ENCODE results near the gene EIF2B4.

The EIF2B4 gene

GRCh38 chr2:27350106-27350693 lies 19.9 kb downstream of the EIF2B4 start:
- no peak for DNase-seq (ENCODE audit: low spot score)
- POLR2A ChIA-PET (ENCODE audit: low non-redundant PET): no interaction called here
- CTCF ChIA-PET: no interaction called here
- peak overlapping the region; percentile 28; the same call in 1 of the 2 replicates for H3K27ac ChIP-seq
- TF ChIP-seq CTCF (conservative IDR thresholded peaks at IDR 0.05; ENCODE audit: low read depth): no peak

GRCh38 chr2:27347641-27348040 lies 22.5 kb downstream of the EIF2B4 start:
- H3K27ac ChIP-seq: peak overlapping the region; percentile 44; the same call in 1 of the 2 replicates
- TF ChIP-seq CTCF (conservative IDR thresholded peaks at IDR 0.05; ENCODE audit: low read depth): no peak
- no peak for DNase-seq (ENCODE audit: low spot score)
- ChIA-PET POLR2A (ENCODE audit: low non-redundant PET) (no interaction called here), CTCF (no interaction called here)

GRCh38 chr2:27336173-27336572 lies 34.0 kb downstream of the EIF2B4 start:
- DNase-seq (ENCODE audit: low spot score): no peak
- POLR2A ChIA-PET (ENCODE audit: low non-redundant PET): no interaction called here
- TF ChIP-seq CTCF (conservative IDR thresholded peaks at IDR 0.05; ENCODE audit: low read depth): no peak
- CTCF ChIA-PET: interaction anchor here (0.5 kb wide), 1 partner anchor 758 kb away, joined by 3 read pairs; no protein-coding TSS in a partner anchor
- H3K27ac ChIP-seq: 0 out of 2 replicates have a peak overlapping the region, but pooled peaks have one; percentile 6

- DNase-seq (ENCODE audit: low spot score): no peak
- POLR2A ChIA-PET (ENCODE audit: low non-redundant PET): no interaction called here
Observed at GRCh38 chr2:27335311-27335710, 34.8 kb downstream of the EIF2B4 start.

GRCh38 chr2:27324720-27325119 lies 45.4 kb downstream of the EIF2B4 start:
- CTCF ChIA-PET: no interaction called here
- no peak overlapping the region; the same call in 1 of the 2 replicates for H3K27ac ChIP-seq
- DNase-seq (ENCODE audit: low spot score): no peak
- POLR2A ChIA-PET (ENCODE audit: low non-redundant PET): interaction anchor here (0.7 kb wide), 1 partner anchor 41 kb away, joined by 4 read pairs; no protein-coding TSS in a partner anchor
- no peak for TF ChIP-seq CTCF (conservative IDR thresholded peaks at IDR 0.05; ENCODE audit: low read depth)

More at GRCh38 chr2:27335311-27335710, 34.8 kb downstream of the EIF2B4 start:
- CTCF ChIA-PET: no interaction called here
- TF ChIP-seq CTCF (conservative IDR thresholded peaks at IDR 0.05; ENCODE audit: low read depth): no peak
- 0 out of 2 replicates have a peak overlapping the region, but pooled peaks have one; percentile 6 for H3K27ac ChIP-seq

GRCh38 chr2:27323596-27324285 lies 46.4 kb downstream of the EIF2B4 start:
- peak overlapping the region; percentile 85 for H3K27ac ChIP-seq
- DNase-seq (ENCODE audit: low spot score): no peak
- no peak for TF ChIP-seq CTCF (conservative IDR thresholded peaks at IDR 0.05; ENCODE audit: low read depth)
- ChIA-PET CTCF (no interaction called here), POLR2A (ENCODE audit: low non-redundant PET) (interaction anchor here (0.6 to 0.7 kb wide), 2 partner anchors 42 to 215 kb away, joined by 3 to 4 read pairs; no protein-coding TSS in a partner anchor)
